HEK293 (cell line): ENCODE data around the gene SPTAN1.

Source experiments
- CTCF ChIA-PET: fragments of 350-600 bp; formaldehyde crosslinking; extraction: SDS; loops from one replicate; lab custom pipeline; 2021; ENCODE audit warnings: antibody characterized with exemption; lab: Yijun Ruan, JAX
- POLR2A ChIA-PET: fragments of 300-600 bp; formaldehyde crosslinking; extraction: SDS; loops from one replicate; lab custom pipeline; 2020; ENCODE audit warnings: antibody characterized with exemption, inconsistent platforms; lab: Yijun Ruan, JAX
- H3K27ac ChIP-seq: fragments of 200-500 bp; sonication (Bioruptor generic); 2 replicates; pipeline ENCODE4 v1.5.1; 2014; ENCODE audit warnings: low read depth, low read length, control low read depth, inconsistent platforms; ENCODE audit errors: extremely low read depth
- H3K36me3 ChIP-seq, 2 experiments: fragments of 200-500 bp in 1 of 2; sonication (Bioruptor generic) in 1 of 2; 1 replicate in 1 of 2; 2 replicates in 1 of 2; pipeline ENCODE4 v1.5.1; 2014 to 2017; ENCODE audit warnings: inconsistent platforms in 2 of 2, low read length in 2 of 2; ENCODE audit not compliant: control insufficient read depth in 2 of 2, insufficient read depth in 1 of 2
- H3K4me1 ChIP-seq: fragments of 200-500 bp; sonication (Bioruptor generic); 2 replicates; pipeline ENCODE4 v1.5.1; 2014; ENCODE audit warnings: mild to moderate bottlenecking, low read length, inconsistent platforms; ENCODE audit not compliant: control insufficient read depth, insufficient read depth
- H3K4me3 ChIP-seq: 2 replicates; pipeline ENCODE4 v1.5.1; 2011; ENCODE audit warnings: low read depth, mild to moderate bottlenecking, control low read depth, low read length, moderate library complexity
- H3K9me3 ChIP-seq: fragments of 200-500 bp; sonication (Bioruptor generic); 2 replicates; pipeline ENCODE4 v1.5.1; 2014; ENCODE audit warnings: low read depth, low read length, inconsistent platforms; ENCODE audit not compliant: control insufficient read depth, insufficient read depth
- AEBP2 ChIP-seq: fragments of 450-650 bp; formaldehyde crosslinking; IDR thresholded peaks from 2 replicates; pipeline ENCODE4 v1.5.1; 2016; ENCODE audit warnings: missing biosample characterization, missing genetic modification characterization, borderline replicate concordance
- PBX3 ChIP-seq: sonication (generic); formaldehyde crosslinking; IDR thresholded peaks from 2 replicates; pipeline ENCODE4 v1.8.1; 2022; ENCODE audit warnings: mild to moderate bottlenecking, moderate library complexity, missing genetic modification reagents
- ZNF138 ChIP-seq: fragments of 450-650 bp; formaldehyde crosslinking; IDR thresholded peaks from 2 replicates; pipeline ENCODE4 v1.5.1; 2016; ENCODE audit warnings: missing biosample characterization, missing genetic modification characterization, borderline replicate concordance
- ZNF148 ChIP-seq: fragments of 450-650 bp; formaldehyde crosslinking; IDR thresholded peaks from 2 replicates; pipeline ENCODE4 v1.5.0; 2017; ENCODE audit warnings: missing biosample characterization, missing genetic modification characterization, borderline replicate concordance
- ZNF24 ChIP-seq: fragments of 450-650 bp; formaldehyde crosslinking; IDR thresholded peaks from 2 replicates; pipeline ENCODE4 v1.5.1; 2016; ENCODE audit warnings: missing biosample characterization, missing genetic modification characterization
- ZNF302 ChIP-seq: fragments of 450-650 bp; formaldehyde crosslinking; IDR thresholded peaks from 2 replicates; pipeline ENCODE4 v1.5.1; 2016; ENCODE audit warnings: missing biosample characterization, missing genetic modification characterization, low read depth
- ZNF510 ChIP-seq: fragments of 450-650 bp; formaldehyde crosslinking; IDR thresholded peaks from 2 replicates; pipeline ENCODE4 v1.5.1; 2018; ENCODE audit warnings: mild to moderate bottlenecking, missing genetic modification characterization, missing biosample characterization; ENCODE audit not compliant: insufficient replicate concordance
- ZNF530 ChIP-seq: fragments of 450-650 bp; formaldehyde crosslinking; IDR thresholded peaks from 2 replicates; pipeline ENCODE4 v1.5.1; 2016; ENCODE audit warnings: low read depth, missing biosample characterization, missing genetic modification characterization
- ZNF629 ChIP-seq: fragments of 450-650 bp; formaldehyde crosslinking; IDR thresholded peaks from 2 replicates; pipeline ENCODE4 v1.5.1; 2017; ENCODE audit warnings: missing biosample characterization, missing genetic modification characterization
- ZSCAN5A ChIP-seq: fragments of 450-650 bp; formaldehyde crosslinking; IDR thresholded peaks from 2 replicates; pipeline ENCODE4 v1.5.1; 2016; ENCODE audit warnings: missing biosample characterization, missing genetic modification characterization
- TF ChIP-seq, protein P1 (sequence below): fragments of 450-650 bp; formaldehyde crosslinking; IDR thresholded peaks from 2 replicates; pipeline ENCODE4 v1.5.1; 2016; ENCODE audit warnings: missing biosample characterization, missing genetic modification characterization

The SPTAN1 gene

GRCh38 chr9:128600099-128600498, 47.7 kb downstream of the SPTAN1 start:
- Histone ChIP-seq H3K9me3 (no peaks in the 10 kb centered on the region), H3K4me1 (no peaks in the 10 kb centered on the region), H3K4me3 (no peak overlapping the region), H3K36me3 (peaks cover 26 to 77% of the 10 kb centered on the region in 2 experiments), H3K27ac (no peak overlapping the region)
- POLR2A ChIA-PET, result interaction anchor here (0.6 kb wide), 1 partner anchor 407 kb away, joined by 3 read pairs; no protein-coding TSS in a partner anchor
- no peak for TF ChIP-seq ZNF530 (tag by site-specific recombination)
- TF ChIP-seq ZNF629 (tag by site-specific recombination), result no peak
- TF ChIP-seq ZNF302, result no peak
- TF ChIP-seq ZNF138, result no peak
- TF ChIP-seq, protein P1, sequence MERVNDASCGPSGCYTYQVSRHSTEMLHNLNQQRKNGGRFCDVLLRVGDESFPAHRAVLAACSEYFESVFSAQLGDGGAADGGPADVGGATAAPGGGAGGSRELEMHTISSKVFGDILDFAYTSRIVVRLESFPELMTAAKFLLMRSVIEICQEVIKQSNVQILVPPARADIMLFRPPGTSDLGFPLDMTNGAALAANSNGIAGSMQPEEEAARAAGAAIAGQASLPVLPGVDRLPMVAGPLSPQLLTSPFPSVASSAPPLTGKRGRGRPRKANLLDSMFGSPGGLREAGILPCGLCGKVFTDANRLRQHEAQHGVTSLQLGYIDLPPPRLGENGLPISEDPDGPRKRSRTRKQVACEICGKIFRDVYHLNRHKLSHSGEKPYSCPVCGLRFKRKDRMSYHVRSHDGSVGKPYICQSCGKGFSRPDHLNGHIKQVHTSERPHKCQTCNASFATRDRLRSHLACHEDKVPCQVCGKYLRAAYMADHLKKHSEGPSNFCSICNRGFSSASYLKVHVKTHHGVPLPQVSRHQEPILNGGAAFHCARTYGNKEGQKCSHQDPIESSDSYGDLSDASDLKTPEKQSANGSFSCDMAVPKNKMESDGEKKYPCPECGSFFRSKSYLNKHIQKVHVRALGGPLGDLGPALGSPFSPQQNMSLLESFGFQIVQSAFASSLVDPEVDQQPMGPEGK (tag by site-specific recombination), result no peak
- no peak for TF ChIP-seq ZNF510 (tag by site-specific recombination)
- no peak for TF ChIP-seq AEBP2 (tag by site-specific recombination)
- TF ChIP-seq ZNF148 (tag by site-specific recombination), result no peak
- CTCF ChIA-PET, result interaction anchor here (1.8 kb wide), 1 partner anchor 238 kb away, joined by 3 read pairs; no protein-coding TSS in a partner anchor

DNA sequence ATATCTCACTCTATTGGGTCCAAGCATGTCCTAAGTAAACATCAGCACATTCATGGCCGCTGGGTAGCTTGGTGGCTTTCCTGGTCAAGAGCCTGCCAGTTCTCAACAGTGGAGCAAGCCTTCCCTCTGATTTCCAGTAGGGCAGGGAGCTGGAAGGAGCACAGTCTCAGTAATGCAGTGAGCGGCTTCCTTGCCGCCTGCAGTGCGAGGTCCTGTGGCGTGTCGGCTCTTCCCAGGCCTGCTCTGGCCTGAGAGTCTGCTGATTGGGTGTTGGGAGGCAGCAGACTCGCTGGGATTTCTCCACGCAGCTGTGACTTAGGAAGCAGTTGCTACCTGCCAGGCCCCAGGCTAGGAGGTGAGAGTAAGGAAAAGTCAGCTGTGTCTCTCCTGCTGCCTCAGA, 51.3 kb downstream of the SPTAN1 start:
- Histone ChIP-seq H3K9me3 (no peaks in the 10 kb centered on the region), H3K4me3 (no peak overlapping the region), H3K4me1 (no peaks in the 10 kb centered on the region), H3K27ac (no peak overlapping the region), H3K36me3 (peaks cover 24 to 74% of the 10 kb centered on the region in 2 experiments)
- POLR2A ChIA-PET, result no interaction called here
- CTCF ChIA-PET, result interaction anchor here (1.0 to 1.8 kb wide), 2 partner anchors 20 to 165 kb away, joined by 3 to 8 read pairs; no protein-coding TSS in a partner anchor
- TF ChIP-seq ZNF24 (tag by site-specific recombination), result no peak
- TF ChIP-seq ZSCAN5A, result no peak
- TF ChIP-seq PBX3 (CRISPR knock-in tag), result no peak
